GM12878 (cell line): ENCODE data around the gene GFRA4.

Source experiments
- CTCF ChIP-seq, 3 experiments: IDR thresholded peaks in 2 of 3; conservative IDR thresholded peaks in 1 of 3; 2 replicates each; pipeline ENCODE4 v1.5.1; 2011; ENCODE audit warnings: low read depth in 3 of 3, low read length in 3 of 3, mild to moderate bottlenecking in 3 of 3, control low read depth in 2 of 3, moderate library complexity in 2 of 3, inconsistent platforms in 1 of 3, mixed read lengths in 1 of 3; ENCODE audit not compliant: control insufficient read depth in 2 of 3, insufficient read depth in 1 of 3; ENCODE audit errors: extremely low read depth in 1 of 3
- EZH2 ChIP-seq: IDR thresholded peaks from 2 replicates; pipeline ENCODE4 v1.6.1; 2012; ENCODE audit warnings: low read depth, mild to moderate bottlenecking, control low read depth, inconsistent platforms, low read length, borderline replicate concordance; ENCODE audit not compliant: control insufficient read depth
- PBX3 ChIP-seq: IDR thresholded peaks from 2 replicates; pipeline ENCODE4 v1.6.1; 2011; ENCODE audit warnings: mild to moderate bottlenecking, low read depth, low read length, moderate library complexity; ENCODE audit not compliant: insufficient replicate concordance
- POLR2AphosphoS2 ChIP-seq: IDR thresholded peaks from 2 replicates; pipeline ENCODE4 v1.6.1; 2011; ENCODE audit warnings: low read depth, mild to moderate bottlenecking, low read length, improper control_type of control experiment, moderate library complexity
- POLR2AphosphoS5 ChIP-seq: IDR thresholded peaks from 2 replicates; pipeline ENCODE4 v1.6.1; 2011; ENCODE audit warnings: mild to moderate bottlenecking, low read length, inconsistent platforms
- SREBF2 ChIP-seq: IDR thresholded peaks from 2 replicates; pipeline ENCODE4 v1.6.1; 2012; ENCODE audit warnings: mild to moderate bottlenecking, low read length
- ZBTB4 ChIP-seq: fragments of 450-650 bp; formaldehyde crosslinking; IDR thresholded peaks from 2 replicates; pipeline ENCODE4 v1.4.0; 2022; ENCODE audit warnings: mild to moderate bottlenecking, moderate library complexity

GRCh38 chr20:3678856-3679720 is 15.9 kb upstream of the GFRA4 start:
- TF ChIP-seq CTCF (IDR thresholded peaks at IDR 0.05 in 2 of 3, conservative IDR thresholded peaks at IDR 0.05 in 1 of 3; ENCODE audit: control insufficient read depth in 2 of 3, extremely low read depth in 1 of 3, insufficient read depth in 1 of 3, low read depth in 3 of 3, low read length in 3 of 3) = no peak
- TF ChIP-seq EZH2 = no peak
- no peak for TF ChIP-seq POLR2AphosphoS2
- TF ChIP-seq POLR2AphosphoS5 = no peak
- no peak for TF ChIP-seq PBX3
- TF ChIP-seq ZBTB4 (CRISPR knock-in tag) = no peak
- TF ChIP-seq SREBF2 = no peak
